Naive B cell (primary cell): ENCODE results near the gene CDC42BPB. TPM values are rescaled to one million over a fixed set of nuclear protein-coding genes. Genes with fewer than 3 reads are reported as not detected.
"Not testable (repeated sequence)": the region's sequence is repeated elsewhere in the genome, so short reads cannot be mapped to it uniquely, and the experiment has no call there.

Source experiments
- ATAC-seq, 2 donors: fragments of 150-1000 bp; cut with Tn5 transposase; 2 replicates each; pipeline ENCODE4 v1.10.0; 2021; ENCODE audit warnings: low read depth in 2 of 2, mild to moderate bottlenecking in 2 of 2, moderate library complexity in 2 of 2
- DNase-seq: peaks from one replicate; pipeline ENCODE4 v3.0.0; 2022
- H3K27ac Mint-ChIP-seq, 6 donors: one replicate each; pipeline ENCODE4 v1.8.0; 2020 to 2022; ENCODE audit warnings: mild to moderate bottlenecking in 6 of 6, mixed read lengths in 6 of 6, moderate library complexity in 5 of 6, inconsistent platforms in 2 of 6
- H3K27me3 Mint-ChIP-seq, 3 donors: one replicate each; pipeline ENCODE4 v1.8.0; 2021 to 2022; ENCODE audit warnings: mixed read lengths in 3 of 3, mild to moderate bottlenecking in 1 of 3
- H3K36me3 Mint-ChIP-seq, 2 donors: one replicate each; pipeline ENCODE4 v1.8.0; 2020 to 2022; ENCODE audit warnings: mixed read lengths in 2 of 2, inconsistent platforms in 1 of 2, mild to moderate bottlenecking in 1 of 2
- H3K4me1 Mint-ChIP-seq, 3 donors: one replicate each; pipeline ENCODE4 v1.8.0; 2020 to 2022; ENCODE audit warnings: mixed read lengths in 3 of 3, inconsistent platforms in 1 of 3, mild to moderate bottlenecking in 1 of 3, moderate library complexity in 1 of 3
- H3K4me3 Mint-ChIP-seq, 8 donors: one replicate each; pipeline ENCODE4 v1.8.0; 2020 to 2022; ENCODE audit warnings: mild to moderate bottlenecking in 8 of 8, mixed read lengths in 8 of 8, moderate library complexity in 8 of 8, inconsistent platforms in 2 of 8
- H3K9me3 Mint-ChIP-seq, 7 donors: one replicate each; pipeline ENCODE4 v1.8.0; 2020 to 2022; ENCODE audit warnings: mixed read lengths in 7 of 7, mild to moderate bottlenecking in 5 of 7, inconsistent platforms in 2 of 7, moderate library complexity in 1 of 7
- polyA plus RNA-seq, 6 donors: library from polyadenylated mRNA; unstranded; fragments of 300-500 nt; fragmentation: Illumina TruSeq; gene quantifications; one replicate each; pipeline ENCODE4 v1.2.3, GENCODE V29; 2021; ENCODE audit warnings: low read depth in 6 of 6

Gene CDC42BPB
- polyA plus RNA-seq, 6 donors from 2014 or later: 0.81 to 2.7 (median 0.97) TPM; not detected in 1

- H3K36me3 Mint-ChIP-seq: no peaks in the 10 kb centered on the region
- no peak for ATAC-seq
Observed at GRCh38 chr14:103064436-103064835, 7.1 kb upstream of the CDC42BPB start.

GRCh38 chr14:103061482-103061976 lies 4.2 kb upstream of the CDC42BPB start:
- Mint-ChIP-seq H3K9me3 (peaks cover 0 to 2% (median 0%) of the 10 kb centered on the region in 7 donors), H3K27ac (peak overlapping the region in 2 of 6 donors; percentile 15 to 85), H3K4me3 (peak overlapping the region in 1 of 8 donors; percentile 22), H3K4me1 (peaks cover 2 to 8% (median 8%) of the 10 kb centered on the region in 3 donors), H3K36me3 (no peaks in the 10 kb centered on the region), H3K27me3 (peaks cover 0 to 9% (median 7%) of the 10 kb centered on the region in 3 donors)
- no peak for DNase-seq
- no peak for ATAC-seq

More at GRCh38 chr14:103064436-103064835, 7.1 kb upstream of the CDC42BPB start:
- no peak for DNase-seq
- Mint-ChIP-seq H3K4me3 (peak overlapping the region in 1 of 8 donors; percentile 60), H3K27me3 (peaks cover 4 to 29% (median 7%) of the 10 kb centered on the region in 3 donors), H3K9me3 (peaks cover 0 to 2% (median 0%) of the 10 kb centered on the region in 7 donors), H3K27ac (peak overlapping the region in 1 of 6 donors; percentile 47), H3K4me1 (peaks cover 0 to 5% (median 0%) of the 10 kb centered on the region in 3 donors)

DNA sequence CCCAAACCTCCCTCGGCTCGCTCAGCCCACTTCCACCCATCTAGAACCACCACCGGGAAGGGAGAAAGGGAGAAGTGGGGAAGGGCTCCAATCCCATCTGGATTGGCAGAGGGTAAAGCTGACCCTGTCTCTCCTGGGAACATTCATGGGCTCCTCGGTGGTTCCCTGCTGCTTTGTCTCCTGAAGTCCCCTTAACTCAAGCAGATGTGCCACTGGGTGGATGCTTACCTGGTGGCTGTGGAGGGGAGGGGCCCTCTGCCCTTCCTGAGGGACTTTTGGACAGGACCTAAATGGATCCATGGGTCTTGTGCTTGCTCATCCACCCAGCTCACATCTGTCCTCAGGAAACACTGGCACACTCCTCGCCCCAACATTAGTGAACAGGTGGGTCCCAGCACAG lies 2.2 kb upstream of the CDC42BPB start:
- H3K36me3 Mint-ChIP-seq: no peaks in the 10 kb centered on the region
- H3K4me1 Mint-ChIP-seq: peaks cover 11 to 25% (median 24%) of the 10 kb centered on the region in 3 donors
- ATAC-seq: no peak
- H3K27ac Mint-ChIP-seq: no peak overlapping the region
- H3K27me3 Mint-ChIP-seq: peaks cover 0 to 9% (median 7%) of the 10 kb centered on the region in 3 donors
- H3K4me3 Mint-ChIP-seq: peak overlapping the region in 3 of 8 donors; percentile 18 to 83 (median 22)
- no peak for DNase-seq
- peaks cover 0 to 2% (median 0%) of the 10 kb centered on the region in 7 donors for H3K9me3 Mint-ChIP-seq

DNA sequence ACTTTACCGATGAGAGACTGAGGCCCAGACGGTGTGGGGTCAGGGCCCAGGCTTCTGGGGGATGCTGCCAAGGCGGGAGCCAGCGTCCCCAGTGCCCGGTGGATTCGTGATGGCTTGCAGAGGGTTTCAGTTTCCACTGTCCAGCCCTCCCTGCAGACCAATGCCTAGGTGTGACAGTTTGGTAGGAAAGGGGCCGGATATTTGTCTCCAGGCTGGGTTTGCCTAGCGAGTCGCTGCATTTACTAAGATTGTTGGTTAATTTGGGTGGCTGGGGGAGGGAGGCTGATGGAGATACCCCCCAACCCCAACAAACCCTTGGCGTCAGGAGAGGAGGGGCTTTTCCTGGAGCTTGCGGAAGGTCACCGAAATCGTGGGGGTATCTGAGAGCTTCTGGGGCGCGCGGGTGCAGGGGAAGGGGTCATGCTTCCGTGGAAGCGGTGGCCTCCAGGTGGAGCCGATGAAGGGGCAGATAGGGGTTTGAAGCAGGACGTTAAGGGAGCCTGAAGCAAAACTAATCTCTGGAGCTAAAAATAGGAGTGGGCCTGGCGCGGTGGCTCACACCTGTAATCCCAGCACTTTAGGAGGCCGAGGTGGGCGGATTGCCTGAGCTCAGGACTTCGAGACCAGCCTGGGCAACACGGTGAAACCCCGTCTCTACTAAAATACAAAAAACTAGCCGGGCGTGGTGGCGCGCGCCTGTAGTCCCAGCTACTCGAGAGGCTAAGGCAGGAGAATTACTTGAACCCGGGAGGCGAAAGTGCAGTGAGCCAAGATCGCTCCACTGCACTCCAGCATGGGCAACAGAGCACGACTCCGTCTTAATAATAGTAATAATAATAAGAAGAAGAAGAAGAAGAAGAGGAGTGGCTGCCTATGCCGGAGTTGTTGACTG lies 1.1 kb upstream of the CDC42BPB start:
- peak overlapping the region in 5 of 6 donors; percentile 39 to 71 (median 49) for H3K27ac Mint-ChIP-seq

DNA sequence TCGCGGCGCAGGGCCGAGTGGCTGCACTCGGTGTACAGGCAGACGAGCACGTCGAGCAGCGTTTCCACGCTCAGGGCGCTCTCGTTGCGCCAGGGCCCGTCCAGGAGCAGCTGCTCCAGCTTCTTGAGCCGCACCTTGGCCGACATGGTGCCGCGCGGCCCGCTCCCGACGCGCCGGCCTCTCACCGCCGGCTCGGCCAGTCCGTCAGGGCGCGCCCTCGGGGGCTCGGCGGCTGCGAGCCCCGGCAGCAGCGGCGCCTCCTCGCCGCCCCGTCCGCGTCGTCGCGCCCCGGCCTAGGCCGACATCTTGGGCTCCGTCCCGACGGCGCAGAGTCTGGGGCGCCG lies 349 bp downstream of the CDC42BPB start:
- Mint-ChIP-seq H3K27me3 (peaks cover 0 to 9% (median 0%) of the 10 kb centered on the region in 3 donors), H3K4me1 (peaks cover 11 to 34% (median 31%) of the 10 kb centered on the region in 3 donors), H3K9me3 (no peaks in the 10 kb centered on the region)

More for the DNA sequence above, 1.1 kb upstream of the CDC42BPB start:
- H3K36me3 Mint-ChIP-seq: no peaks in the 10 kb centered on the region
- DNase-seq (no peak), ATAC-seq (no peak)
- peaks cover 0 to 2% (median 0%) of the 10 kb centered on the region in 7 donors for H3K9me3 Mint-ChIP-seq
- peak overlapping the region; percentile 63 to 94 (median 81) for H3K4me3 Mint-ChIP-seq
- peaks cover 0 to 9% (median under 1%) of the 10 kb centered on the region in 3 donors for H3K27me3 Mint-ChIP-seq
- H3K4me1 Mint-ChIP-seq: peaks cover 11 to 26% (median 24%) of the 10 kb centered on the region in 3 donors

GRCh38 chr14:103056322-103057027 lies 874 bp downstream of the CDC42BPB start:
- peak overlapping the region in 3 of 6 donors; percentile 60 to 86 (median 79) for H3K27ac Mint-ChIP-seq
- no peaks in the 10 kb centered on the region for H3K9me3 Mint-ChIP-seq
- H3K4me1 Mint-ChIP-seq: peaks cover 11 to 35% (median 31%) of the 10 kb centered on the region in 3 donors
- H3K36me3 Mint-ChIP-seq: no peaks in the 10 kb centered on the region
- DNase-seq (peak; percentile 42), ATAC-seq (no peak)
- peaks cover 0 to 9% (median 0%) of the 10 kb centered on the region in 3 donors for H3K27me3 Mint-ChIP-seq
- H3K4me3 Mint-ChIP-seq: peak overlapping the region; percentile 79 to 94 (median 83)

More for the DNA sequence above, 349 bp downstream of the CDC42BPB start:
- ATAC-seq (peak; percentile 10 to 28), DNase-seq (no peak)
- H3K36me3 Mint-ChIP-seq: no peaks in the 10 kb centered on the region
- H3K4me3 Mint-ChIP-seq: peak overlapping the region in 7 of 8 donors; percentile 76 to 94 (median 82)
- peak overlapping the region in 1 of 6 donors; percentile 86 for H3K27ac Mint-ChIP-seq

GRCh38 chr14:103055695-103056094 lies 1.7 kb downstream of the CDC42BPB start:
- peak overlapping the region in 2 of 6 donors; percentile 65 to 86 for H3K27ac Mint-ChIP-seq
- H3K27me3 Mint-ChIP-seq: peaks cover 0 to 9% (median 0%) of the 10 kb centered on the region in 3 donors
- peaks cover 11 to 37% (median 31%) of the 10 kb centered on the region in 3 donors for H3K4me1 Mint-ChIP-seq
- ATAC-seq: no peak
- H3K36me3 Mint-ChIP-seq: no peaks in the 10 kb centered on the region
- no peak for DNase-seq
- no peaks in the 10 kb centered on the region for H3K9me3 Mint-ChIP-seq
- peak overlapping the region; percentile 50 to 94 (median 80) for H3K4me3 Mint-ChIP-seq

- Mint-ChIP-seq H3K4me3 (peak overlapping the region in 1 of 8 donors; percentile 56), H3K27ac (peak overlapping the region in 1 of 6 donors; percentile 47), H3K9me3 (no peaks in the 10 kb centered on the region), H3K4me1 (peaks cover 11 to 29% (median 29%) of the 10 kb centered on the region in 3 donors), H3K36me3 (no peaks in the 10 kb centered on the region), H3K27me3 (no peaks in the 10 kb centered on the region)
- DNase-seq (no peak), ATAC-seq (no peak)
Observed at GRCh38 chr14:103052407-103052806, 4.9 kb downstream of the CDC42BPB start.

DNA sequence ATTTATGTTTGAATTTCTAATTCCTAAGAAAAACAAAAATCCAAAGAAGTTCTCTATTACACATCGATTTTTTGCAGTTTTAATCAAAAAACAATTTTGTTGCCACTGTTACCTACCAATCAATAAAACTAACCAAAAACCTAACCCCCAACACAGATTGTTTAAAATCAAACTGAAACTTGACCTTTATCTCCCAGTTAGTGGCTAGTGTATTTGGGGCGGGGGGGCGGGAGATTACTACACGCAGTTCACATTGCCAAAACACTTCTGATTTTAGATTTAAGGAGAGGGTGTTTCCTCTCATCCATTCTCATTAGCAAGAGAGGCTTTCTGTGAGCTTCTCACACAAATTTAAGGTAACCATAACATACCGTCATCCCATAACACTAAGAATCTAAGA lies 6.4 kb downstream of the CDC42BPB start:
- H3K36me3 Mint-ChIP-seq: no peaks in the 10 kb centered on the region
- ATAC-seq (no peak), DNase-seq (no peak)
- no peaks in the 10 kb centered on the region for H3K27me3 Mint-ChIP-seq
- no peaks in the 10 kb centered on the region for H3K9me3 Mint-ChIP-seq
- H3K4me3 Mint-ChIP-seq: no peak overlapping the region
- peaks cover 9 to 30% (median 28%) of the 10 kb centered on the region in 3 donors for H3K4me1 Mint-ChIP-seq
- no peak overlapping the region for H3K27ac Mint-ChIP-seq

DNA sequence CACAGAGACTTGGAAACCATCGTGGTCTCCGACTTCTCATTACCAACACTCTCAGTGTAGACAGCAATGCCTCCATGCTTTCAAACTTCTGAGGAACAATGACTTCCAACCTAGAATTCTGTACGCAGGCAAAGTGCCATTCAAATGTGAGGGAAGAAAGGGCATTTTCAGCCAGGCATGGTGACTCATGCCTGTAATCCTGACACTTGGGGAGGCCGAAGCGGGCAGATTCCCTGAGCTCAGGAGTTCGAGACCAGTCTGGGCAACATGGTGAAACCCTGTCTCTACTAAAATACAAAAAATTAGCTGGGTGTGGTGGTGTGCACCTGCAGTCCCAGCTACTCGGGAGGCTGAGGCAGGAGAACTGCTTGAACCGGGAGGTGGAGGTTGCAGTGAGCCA lies 9.9 kb downstream of the CDC42BPB start:
- not testable (repeated sequence) for H3K27me3 Mint-ChIP-seq, H3K27ac Mint-ChIP-seq, DNase-seq, H3K36me3 Mint-ChIP-seq, ATAC-seq, H3K4me3 Mint-ChIP-seq, H3K9me3 Mint-ChIP-seq
- peaks cover 14 to 26% (median 21%) of the 10 kb centered on the region in 3 donors for H3K4me1 Mint-ChIP-seq

GRCh38 chr14:103045371-103045869 lies 11.9 kb downstream of the CDC42BPB start:
- peak overlapping the region; percentile 36 to 89 (median 74) for H3K4me3 Mint-ChIP-seq
- peaks cover 14 to 19% (median 19%) of the 10 kb centered on the region in 3 donors for H3K4me1 Mint-ChIP-seq
- H3K9me3 Mint-ChIP-seq: peaks cover 0 to 4% (median 0%) of the 10 kb centered on the region in 7 donors
- peak; percentile 47 for DNase-seq
- ATAC-seq: peak; percentile 84 to 87
- H3K27me3 Mint-ChIP-seq: no peaks in the 10 kb centered on the region
- peak overlapping the region in 5 of 6 donors; percentile 37 to 86 (median 76) for H3K27ac Mint-ChIP-seq
- H3K36me3 Mint-ChIP-seq: peaks cover 0 to 10% of the 10 kb centered on the region in 2 donors

DNA sequence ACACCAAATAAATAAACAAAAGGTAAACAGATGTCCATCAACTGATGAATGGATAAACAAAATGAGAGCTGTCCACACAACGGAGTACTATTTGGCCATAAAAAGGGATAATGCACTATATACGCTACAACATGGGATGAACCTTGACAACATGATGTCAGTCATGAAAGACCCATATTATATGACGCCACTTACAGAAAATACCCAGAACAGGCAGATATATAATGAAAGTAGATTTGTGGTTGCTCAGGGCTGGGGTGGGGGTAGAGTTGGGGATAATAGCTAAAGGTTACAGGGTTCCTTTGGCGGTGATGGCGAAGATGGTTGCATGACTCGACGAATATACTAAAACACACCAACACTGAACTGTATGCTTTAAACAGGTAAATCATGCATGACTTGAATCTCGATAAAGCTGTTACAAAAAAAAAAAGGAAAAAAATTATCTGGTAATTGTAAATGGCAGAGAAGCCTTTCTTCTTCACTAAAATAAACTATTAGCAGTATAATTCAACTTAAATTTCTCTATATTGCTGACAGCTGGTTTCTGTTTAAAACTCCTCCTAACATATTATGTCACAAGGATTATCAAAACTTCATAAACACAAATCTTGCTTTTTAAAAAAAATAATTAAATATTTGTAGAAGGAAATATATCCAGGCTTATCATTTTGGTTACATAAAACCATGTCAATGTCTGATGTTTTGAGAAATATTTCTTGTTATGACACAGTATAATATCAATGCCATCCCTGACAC lies 13.9 kb downstream of the CDC42BPB start:
- H3K27ac Mint-ChIP-seq: peak overlapping the region in 1 of 6 donors; percentile 47

More for the DNA sequence above, 13.9 kb downstream of the CDC42BPB start:
- ATAC-seq: no peak
- DNase-seq: no peak
- peaks cover 0 to 10% of the 10 kb centered on the region in 2 donors for H3K36me3 Mint-ChIP-seq
- H3K4me3 Mint-ChIP-seq: peak overlapping the region in 1 of 8 donors; percentile 9
- peaks cover 14 to 26% (median 19%) of the 10 kb centered on the region in 3 donors for H3K4me1 Mint-ChIP-seq
- H3K9me3 Mint-ChIP-seq: peaks cover 0 to 4% (median 0%) of the 10 kb centered on the region in 7 donors
- H3K27me3 Mint-ChIP-seq: no peaks in the 10 kb centered on the region
